ENCODE data around the gene YARS1.

The YARS1 gene

DNA sequence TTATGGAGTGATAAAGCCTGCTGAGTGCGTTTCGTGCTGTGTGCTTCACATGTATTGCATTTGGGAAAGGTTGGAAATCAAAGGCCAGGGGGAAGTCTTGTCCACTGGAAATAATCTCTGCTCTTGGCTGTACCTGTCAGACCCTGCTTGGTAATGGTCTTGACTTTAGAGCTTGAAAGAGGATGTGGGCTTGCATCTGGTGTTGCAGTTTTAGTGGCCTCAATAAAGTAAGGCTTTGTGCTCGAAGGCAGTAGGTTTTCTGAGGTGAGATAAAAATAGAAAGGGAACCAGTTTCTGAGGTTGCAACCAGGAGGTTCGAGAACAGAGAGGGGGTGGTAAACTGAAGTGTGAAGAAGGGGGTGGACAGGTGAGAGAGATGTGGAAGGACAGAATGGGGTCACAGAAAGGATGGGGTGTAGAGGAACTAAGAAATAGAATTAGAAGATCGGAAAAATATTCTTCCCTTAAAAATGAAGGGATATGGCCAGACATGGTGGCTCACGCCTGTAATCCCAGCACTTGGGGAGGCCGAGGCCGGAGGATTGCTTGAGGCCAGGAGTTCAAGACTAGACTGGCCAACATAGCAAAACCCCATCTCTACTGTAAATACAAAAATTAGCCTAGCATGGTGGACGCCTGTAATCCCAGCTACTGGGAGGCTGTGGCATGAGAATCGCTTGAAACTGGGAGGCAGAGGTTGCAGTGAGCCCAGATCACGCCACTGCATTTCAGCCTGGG is 1.8 kb upstream of the YARS1 start:
- Histone ChIP-seq H3K4me1 (ENCODE audit: low read length) (peaks cover 24% of the 10 kb centered on the region), H3K27me3 (ENCODE audit: low read depth, low read length) (no peaks in the 10 kb centered on the region), H3K79me2 (ENCODE audit: low read length) (peaks cover 90% of the 10 kb centered on the region)

DNA sequence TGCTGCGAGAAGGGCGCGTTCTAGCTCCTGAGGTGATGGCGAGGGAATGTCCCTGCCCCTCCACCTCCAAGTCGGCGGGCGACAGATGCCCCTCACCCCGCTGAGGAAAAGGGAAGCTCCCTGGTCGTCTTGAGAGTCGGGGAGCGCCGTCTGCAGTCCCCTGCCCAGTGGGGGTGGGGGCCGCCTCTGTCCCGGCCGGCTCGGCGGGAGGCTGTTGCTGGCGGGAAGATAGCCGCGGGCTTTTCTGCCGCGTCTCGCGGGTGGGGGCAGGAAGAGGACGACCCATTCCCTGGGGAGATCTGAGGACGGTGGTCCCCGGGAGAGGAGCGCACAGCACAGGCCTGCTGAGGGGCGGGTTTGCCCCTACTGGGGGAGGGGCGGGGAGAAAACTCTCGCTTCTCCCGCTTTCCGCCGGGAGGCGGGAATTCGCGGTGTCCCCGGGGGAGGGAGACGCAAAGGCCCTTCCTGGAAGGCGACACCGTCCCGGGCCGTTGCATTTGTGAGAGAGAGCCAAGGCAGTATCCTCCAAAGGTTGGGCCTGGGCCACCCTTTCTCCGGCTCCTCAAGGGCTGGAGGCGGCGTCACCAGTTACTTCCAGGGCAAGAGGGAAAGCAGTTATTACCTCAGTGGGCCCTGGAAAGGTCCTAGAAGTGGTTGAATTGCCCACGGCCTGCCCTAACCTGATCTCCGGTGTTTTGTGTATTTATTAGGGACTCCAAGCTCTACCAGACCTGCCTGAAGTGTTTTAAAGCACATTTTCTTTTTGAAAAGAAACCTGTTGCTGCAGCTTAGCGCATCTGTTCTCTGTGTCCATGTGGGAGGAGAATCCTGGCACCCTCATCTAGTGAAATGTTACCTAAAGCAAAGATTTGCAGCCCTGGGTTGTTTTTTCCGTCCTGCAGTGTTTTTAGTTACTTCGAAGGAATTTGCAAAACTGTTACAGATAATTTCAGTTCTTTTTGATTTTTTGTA is 943 bp upstream of the YARS1 start:
- Histone ChIP-seq H2AFZ (ENCODE audit: low read depth, low read length) (no peak overlapping the region), H3K79me2 (ENCODE audit: low read length) (peaks cover 95% of the 10 kb centered on the region), H4K20me1 (ENCODE audit: insufficient read depth, low read length) (peaks cover 27% of the 10 kb centered on the region), H3K9me3 (ENCODE audit: insufficient read depth, low read length) (no peaks in the 10 kb centered on the region), H3K9ac (ENCODE audit: low read length) (peak overlapping the region; percentile 94), H3K27ac (ENCODE audit: low read length) (peak overlapping the region; percentile 95), H3K36me3 (replicated peaks; ENCODE audit: low read depth, low read length) (peaks cover 19% of the 10 kb centered on the region), H3K4me3 (ENCODE audit: low read length) (peak overlapping the region; percentile 97), H3K4me1 (ENCODE audit: low read length) (peaks cover 24% of the 10 kb centered on the region), H3K27me3 (ENCODE audit: low read depth, low read length) (no peaks in the 10 kb centered on the region), H3K4me2 (ENCODE audit: low read length) (peak overlapping the region; percentile 98)
- no peak for TF ChIP-seq EZH2phosphoT487 (IDR thresholded peaks at IDR 0.05; ENCODE audit: low read depth)
- TF ChIP-seq, protein P1, sequence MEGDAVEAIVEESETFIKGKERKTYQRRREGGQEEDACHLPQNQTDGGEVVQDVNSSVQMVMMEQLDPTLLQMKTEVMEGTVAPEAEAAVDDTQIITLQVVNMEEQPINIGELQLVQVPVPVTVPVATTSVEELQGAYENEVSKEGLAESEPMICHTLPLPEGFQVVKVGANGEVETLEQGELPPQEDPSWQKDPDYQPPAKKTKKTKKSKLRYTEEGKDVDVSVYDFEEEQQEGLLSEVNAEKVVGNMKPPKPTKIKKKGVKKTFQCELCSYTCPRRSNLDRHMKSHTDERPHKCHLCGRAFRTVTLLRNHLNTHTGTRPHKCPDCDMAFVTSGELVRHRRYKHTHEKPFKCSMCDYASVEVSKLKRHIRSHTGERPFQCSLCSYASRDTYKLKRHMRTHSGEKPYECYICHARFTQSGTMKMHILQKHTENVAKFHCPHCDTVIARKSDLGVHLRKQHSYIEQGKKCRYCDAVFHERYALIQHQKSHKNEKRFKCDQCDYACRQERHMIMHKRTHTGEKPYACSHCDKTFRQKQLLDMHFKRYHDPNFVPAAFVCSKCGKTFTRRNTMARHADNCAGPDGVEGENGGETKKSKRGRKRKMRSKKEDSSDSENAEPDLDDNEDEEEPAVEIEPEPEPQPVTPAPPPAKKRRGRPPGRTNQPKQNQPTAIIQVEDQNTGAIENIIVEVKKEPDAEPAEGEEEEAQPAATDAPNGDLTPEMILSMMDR (IDR thresholded peaks at IDR 0.05; ENCODE audit: low read depth, low read length) = no peak

More for the DNA sequence above, 1.8 kb upstream of the YARS1 start:
- peak overlapping the region; percentile 98 for H3K4me2 ChIP-seq (ENCODE audit: low read length)
- peaks cover 21% of the 10 kb centered on the region for H3K36me3 ChIP-seq (replicated peaks; ENCODE audit: low read depth, low read length)
- H3K9me3 ChIP-seq (ENCODE audit: insufficient read depth, low read length) = no peaks in the 10 kb centered on the region
- H4K20me1 ChIP-seq (ENCODE audit: insufficient read depth, low read length) = peaks cover 21% of the 10 kb centered on the region
- H3K4me3 ChIP-seq (ENCODE audit: low read length) = peak overlapping the region; percentile 97
- TF ChIP-seq, protein P1 (IDR thresholded peaks at IDR 0.05; ENCODE audit: low read depth, low read length) = no peak
- no peak for TF ChIP-seq EZH2phosphoT487 (IDR thresholded peaks at IDR 0.05; ENCODE audit: low read depth)
- H3K9ac ChIP-seq (ENCODE audit: low read length) = peak overlapping the region; percentile 94
- no peak overlapping the region for H2AFZ ChIP-seq (ENCODE audit: low read depth, low read length)
- peak overlapping the region; percentile 95 for H3K27ac ChIP-seq (ENCODE audit: low read length)

DNA sequence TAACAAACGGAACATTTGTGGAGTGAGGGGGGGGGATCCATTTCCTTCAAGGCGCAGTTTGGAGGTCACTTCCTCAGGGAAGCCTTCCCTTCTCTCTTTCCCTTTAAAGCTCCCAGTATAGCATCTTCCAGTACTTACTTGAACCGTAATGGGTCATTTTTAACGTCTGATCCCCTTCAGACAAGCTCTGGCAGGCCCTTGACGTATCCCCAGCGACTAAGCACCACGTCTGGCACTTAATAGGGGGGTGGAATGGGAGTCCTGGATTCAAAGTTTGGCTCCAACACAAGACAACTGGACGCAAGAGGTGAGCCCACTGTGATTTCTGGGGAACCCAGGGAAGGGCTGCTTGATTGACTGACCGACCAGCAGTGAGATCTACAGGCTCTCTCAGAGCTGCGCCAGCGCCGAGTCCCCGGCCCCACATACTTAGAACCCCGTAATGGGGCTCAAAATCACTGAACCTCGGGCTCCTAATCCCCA is 441 bp downstream of the YARS1 start:
- Histone ChIP-seq H2AFZ (ENCODE audit: low read depth, low read length) (no peak overlapping the region), H3K79me2 (ENCODE audit: low read length) (peaks cover 97% of the 10 kb centered on the region), H3K4me2 (ENCODE audit: low read length) (peak overlapping the region; percentile 72), H3K27ac (ENCODE audit: low read length) (peak overlapping the region; percentile 69), H3K9ac (ENCODE audit: low read length) (peak overlapping the region; percentile 99), H4K20me1 (ENCODE audit: insufficient read depth, low read length) (peaks cover 31% of the 10 kb centered on the region), H3K9me3 (ENCODE audit: insufficient read depth, low read length) (no peaks in the 10 kb centered on the region), H3K36me3 (replicated peaks; ENCODE audit: low read depth, low read length) (peaks cover 15% of the 10 kb centered on the region), H3K4me1 (ENCODE audit: low read length) (peaks cover 21% of the 10 kb centered on the region), H3K4me3 (ENCODE audit: low read length) (peak overlapping the region; percentile 97), H3K27me3 (ENCODE audit: low read depth, low read length) (no peaks in the 10 kb centered on the region)
- TF ChIP-seq, protein P1 (IDR thresholded peaks at IDR 0.05; ENCODE audit: low read depth, low read length) = no peak
- no peak for TF ChIP-seq EZH2phosphoT487 (IDR thresholded peaks at IDR 0.05; ENCODE audit: low read depth)

Measured in OCI-LY3 (cell line).